Brain microvascular endothelial cell (primary cell): ENCODE measurements around the gene TANK.
A peak's percentile ranks its signal among the peaks of the same experiment; 100 is the strongest.

Experiments used
- DNase-seq: peaks from one replicate; pipeline ENCODE4 v3.0.0-alpha.2; 2020
- H3K27ac ChIP-seq: fragments of 250-450 bp; sonication (Bioruptor Pico); 2 replicates; pipeline ENCODE4 v1.5.1; 2020; ENCODE audit warnings: mild to moderate bottlenecking, moderate library complexity
- H3K27me3 ChIP-seq: fragments of 250-450 bp; sonication (Bioruptor Pico); replicated peaks from 2 replicates; pipeline ENCODE4 v1.5.1; 2020; ENCODE audit warnings: mild to moderate bottlenecking
- H3K36me3 ChIP-seq: fragments of 250-450 bp; sonication (Bioruptor Pico); replicated peaks from 2 replicates; pipeline ENCODE4 v1.5.1; 2020; ENCODE audit warnings: mild to moderate bottlenecking
- H3K4me3 ChIP-seq: 2 replicates; pipeline ENCODE4 v1.5.1; 2011; ENCODE audit warnings: low read depth, mild to moderate bottlenecking, control low read depth, low read length, moderate library complexity
- CTCF ChIP-seq: IDR thresholded peaks from 2 replicates; pipeline ENCODE4 v1.5.1; 2011; ENCODE audit warnings: low read depth, mild to moderate bottlenecking, moderate library complexity, low read length, control low read depth, inconsistent platforms; ENCODE audit errors: missing control alignments
- in situ Hi-C: cut with HindIII; loops from 2 replicates; pipeline ENCODE4 v1.10.0; 2017; ENCODE audit warnings: low sequenced_read_pairs, low pct_ligation_motif_present

TANK gene

DNA sequence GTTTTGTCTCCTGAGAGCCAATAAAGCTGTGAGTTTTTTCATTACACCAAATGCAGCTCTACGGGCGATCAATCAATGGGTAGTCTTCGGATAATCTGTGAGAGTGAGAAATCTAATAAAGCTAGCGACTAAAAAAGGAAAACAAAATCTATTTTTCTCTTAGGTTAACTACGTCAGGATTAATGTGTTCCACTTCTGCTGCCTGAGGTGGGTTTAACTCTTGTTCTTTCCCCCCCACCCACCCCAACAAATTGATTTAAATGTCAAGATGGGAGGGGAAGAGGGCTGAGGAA, 85.0 kb downstream of the TANK start:
- in situ Hi-C loops, result no loop called here
- Histone ChIP-seq H3K4me3 (no peak overlapping the region), H3K27ac (no peak overlapping the region)

DNA sequence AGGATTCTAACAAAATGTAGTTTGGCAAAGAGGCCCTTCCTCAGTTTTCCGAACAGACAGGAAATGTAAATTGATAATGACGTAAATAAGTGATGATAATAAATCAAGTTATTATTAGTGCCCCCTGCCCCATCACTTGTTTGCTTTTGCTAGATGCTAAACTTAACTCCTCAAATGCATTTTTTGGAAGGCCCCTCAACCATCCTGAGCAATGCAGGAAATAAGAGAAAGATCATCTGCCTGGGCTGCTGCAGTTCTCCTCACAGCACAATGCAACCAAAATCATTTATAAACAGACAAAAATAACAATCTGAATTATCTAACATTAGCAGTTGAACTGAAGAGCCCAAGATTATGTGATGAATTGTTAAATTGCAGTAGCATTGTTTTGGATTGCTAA, 85.4 kb downstream of the TANK start:
- in situ Hi-C loops, result no loop called here
- no peak overlapping the region for H3K27ac ChIP-seq
- H3K27me3 ChIP-seq, result peaks cover 9% of the 10 kb centered on the region
- TF ChIP-seq CTCF, result no peak
- H3K4me3 ChIP-seq, result no peak overlapping the region
- no peak for DNase-seq
- H3K36me3 ChIP-seq, result no peaks in the 10 kb centered on the region

More for the DNA sequence above, 85.0 kb downstream of the TANK start:
- no peak for DNase-seq
- Histone ChIP-seq H3K36me3 (no peaks in the 10 kb centered on the region), H3K27me3 (peaks cover 9% of the 10 kb centered on the region)
- no peak for TF ChIP-seq CTCF

GRCh38 chr2:161246281-161246680, 86.1 kb downstream of the TANK start:
- in situ Hi-C loops, result no loop called here

DNA sequence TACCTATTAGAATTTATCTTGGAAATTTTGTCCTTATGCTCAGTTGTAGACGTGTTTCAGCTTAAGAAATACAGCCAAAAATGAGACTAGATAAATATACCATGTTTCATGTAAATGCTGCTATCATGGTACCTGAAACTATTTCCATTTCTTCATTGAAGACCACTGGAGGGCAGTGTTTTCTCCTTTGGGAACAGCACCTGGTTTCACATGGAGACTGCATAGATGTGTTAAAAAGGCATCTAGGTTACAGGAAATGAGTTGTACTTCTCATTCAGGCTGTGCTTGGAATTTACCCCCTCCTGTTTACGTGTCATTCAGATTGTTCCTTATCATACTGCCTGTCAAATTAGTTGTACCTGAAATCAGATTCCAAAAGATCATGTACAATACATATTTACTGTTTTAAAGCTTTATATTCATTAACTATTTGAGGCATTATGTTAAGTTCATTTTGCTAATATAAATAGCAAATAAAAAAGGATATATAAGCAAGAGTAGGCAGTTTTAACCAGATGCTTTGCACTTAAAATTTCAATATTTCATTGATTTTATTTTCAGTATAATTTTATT, 90.7 kb downstream of the TANK start:
- TF ChIP-seq CTCF, result peak; percentile 72
- Histone ChIP-seq H3K36me3 (no peaks in the 10 kb centered on the region), H3K27ac (no peak overlapping the region), H3K27me3 (peaks cover 9% of the 10 kb centered on the region), H3K4me3 (no peak overlapping the region)
- DNase-seq, result peak; percentile 27
- in situ Hi-C loops, result no loop called here

More at GRCh38 chr2:161246281-161246680, 86.1 kb downstream of the TANK start:
- Histone ChIP-seq H3K4me3 (no peak overlapping the region), H3K27ac (no peak overlapping the region), H3K36me3 (no peaks in the 10 kb centered on the region), H3K27me3 (peaks cover 9% of the 10 kb centered on the region)
- no peak for TF ChIP-seq CTCF
- no peak for DNase-seq

DNA sequence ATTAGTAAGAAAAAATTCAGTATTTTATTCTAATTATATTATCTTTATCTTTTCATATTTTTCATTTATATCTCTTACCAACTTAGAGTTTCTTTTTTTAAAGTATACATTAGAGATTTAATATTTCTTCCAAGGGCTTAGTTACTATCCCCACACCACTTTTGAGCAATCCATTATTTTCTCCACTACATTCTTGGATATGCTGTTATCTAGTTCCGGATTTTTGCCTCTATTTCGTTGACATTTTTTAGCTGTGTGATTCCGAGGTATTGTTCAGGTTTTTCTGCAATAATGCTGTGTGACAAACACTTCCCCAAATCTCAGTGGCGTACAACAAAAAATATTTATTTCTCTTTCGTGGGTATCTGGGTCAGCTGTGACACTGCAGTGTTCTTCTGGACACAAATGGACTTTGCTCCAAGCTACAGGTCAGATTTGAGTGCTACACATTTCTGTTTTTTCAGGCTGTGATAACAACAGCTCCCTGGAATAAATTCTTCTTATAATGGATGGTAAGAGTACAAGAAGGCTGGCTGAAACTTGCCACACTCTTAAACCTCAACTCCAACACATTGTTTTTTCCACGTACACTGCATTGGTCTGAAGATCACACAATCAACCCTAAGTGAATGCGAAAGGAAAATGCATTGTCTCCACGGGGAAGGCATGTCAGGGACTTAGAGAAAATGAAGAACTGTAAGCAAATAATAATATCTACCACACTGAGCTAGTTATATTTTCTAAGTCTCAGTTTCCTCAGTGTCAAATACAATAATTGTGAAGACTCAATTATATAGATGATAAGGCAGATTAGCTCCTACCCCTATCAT, 97.1 kb downstream of the TANK start:
- in situ Hi-C loops, result no loop called here
- Histone ChIP-seq H3K4me3 (no peak overlapping the region), H3K27ac (no peak overlapping the region), H3K36me3 (no peaks in the 10 kb centered on the region), H3K27me3 (no peaks in the 10 kb centered on the region)
- no peak for DNase-seq
- no peak for TF ChIP-seq CTCF
